Activated CD8-positive, alpha-beta memory T cell treated with anti-CD3 and anti-CD28 coated beads, Interleukin-2, amount 50 U/mL, for 1 hour (primary cell): ENCODE data around the gene KCNQ5.

Source experiments
- DNase-seq: peaks from one replicate; pipeline ENCODE4 v3.0.0-alpha.2; 2020; ENCODE audit errors: extremely low read depth

Gene KCNQ5

GRCh38 chr6:72675396-72675795, 53.5 kb downstream of the KCNQ5 start:
- DNase-seq, result no peak

DNA sequence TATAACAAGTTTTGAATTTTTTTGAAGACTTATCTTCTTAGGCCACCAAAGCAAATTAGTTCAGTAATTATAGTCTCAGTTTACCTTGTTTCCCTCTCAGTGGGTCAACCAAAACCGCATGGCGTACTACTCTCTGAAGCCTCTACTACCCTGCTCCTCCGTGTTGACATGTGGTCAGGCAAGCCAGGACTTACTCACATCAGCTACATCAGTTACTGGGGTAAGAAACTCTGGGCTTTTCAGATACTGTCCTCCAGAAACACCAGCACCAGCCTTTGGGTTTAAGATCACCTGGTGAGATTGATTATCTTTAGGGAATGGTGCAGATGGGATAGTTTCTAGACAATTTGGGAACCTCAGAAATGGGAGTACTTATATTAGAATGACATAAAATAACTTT, 55.1 kb downstream of the KCNQ5 start:
- DNase-seq, result no peak

DNA sequence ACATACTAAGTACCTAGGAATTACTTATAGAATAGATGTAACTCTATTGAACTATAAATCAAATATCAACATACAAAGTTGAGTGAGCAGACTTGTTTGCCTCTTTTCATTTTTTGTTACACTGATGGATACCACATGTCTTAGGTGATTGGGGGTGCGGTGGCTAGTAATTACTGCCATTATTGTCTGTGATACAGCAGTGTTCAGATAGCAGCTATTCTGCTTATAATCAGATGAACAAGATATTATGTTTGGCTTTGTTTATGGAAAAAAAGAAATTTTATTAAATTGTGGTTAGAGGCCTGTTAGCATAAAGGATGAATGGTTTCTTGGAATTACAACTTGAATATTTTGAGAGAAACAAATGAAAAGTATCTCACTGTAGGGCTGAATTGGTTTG, 55.9 kb downstream of the KCNQ5 start:
- DNase-seq, result no peak

DNA sequence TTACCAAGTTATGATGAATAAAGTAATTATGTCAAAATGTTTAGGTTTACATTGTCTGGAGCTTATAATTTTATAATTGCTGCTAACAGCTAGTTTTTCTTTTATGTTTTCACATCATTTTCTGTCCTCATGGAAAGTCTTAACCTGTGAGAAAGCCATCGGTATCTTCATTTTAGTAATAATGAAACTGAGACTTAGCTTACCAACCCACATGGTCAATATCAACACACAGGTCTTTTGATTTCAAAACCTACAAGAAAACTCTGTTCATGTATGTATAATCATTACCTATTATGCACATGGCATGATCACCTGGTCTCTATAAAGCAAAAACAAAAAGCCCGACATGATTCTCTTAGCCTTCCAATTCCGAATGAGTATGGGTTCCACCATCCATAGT, 61.9 kb downstream of the KCNQ5 start:
- no peak for DNase-seq

- DNase-seq, result no peak
These were observed 67.5 kb downstream of the KCNQ5 start for GRCh38 chr6:72689107-72689954.

DNA sequence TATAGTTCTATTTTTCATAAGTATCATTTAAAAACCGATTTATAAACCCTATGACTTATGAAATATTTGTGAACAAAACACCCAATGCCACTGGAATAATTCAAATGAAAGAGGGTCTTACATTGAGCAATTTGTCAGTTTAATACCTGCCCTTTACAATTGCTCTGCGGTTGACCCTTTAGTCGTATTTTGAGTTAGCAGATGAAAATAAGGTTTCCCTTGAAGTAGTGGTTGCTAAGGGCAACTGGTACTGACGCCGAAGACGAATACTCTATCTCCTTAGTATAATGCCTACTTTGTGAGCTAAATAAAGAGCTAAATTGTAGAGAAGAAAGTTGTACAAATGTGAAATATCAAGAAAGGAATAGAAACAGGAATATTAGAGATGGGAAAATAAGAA, 69.4 kb downstream of the KCNQ5 start:
- no peak for DNase-seq

DNA sequence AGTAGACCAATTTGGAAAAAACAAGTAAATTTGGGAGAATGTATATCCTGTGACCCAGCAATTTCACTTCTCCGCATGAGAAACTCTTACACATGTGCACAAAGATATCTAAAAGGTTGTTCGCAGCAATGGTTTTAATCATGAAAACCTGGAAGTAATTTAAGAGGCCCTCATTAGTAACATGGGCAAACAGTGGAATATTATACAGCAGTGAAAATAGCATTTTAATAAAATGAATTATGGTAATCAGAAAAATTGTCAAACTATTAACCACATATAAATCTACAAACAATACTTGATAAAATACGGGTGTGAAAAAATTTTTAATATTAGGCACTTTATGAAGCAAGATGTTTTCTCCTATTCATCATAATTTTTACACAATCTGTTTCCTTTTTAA, 74.2 kb downstream of the KCNQ5 start:
- DNase-seq, result no peak

DNA sequence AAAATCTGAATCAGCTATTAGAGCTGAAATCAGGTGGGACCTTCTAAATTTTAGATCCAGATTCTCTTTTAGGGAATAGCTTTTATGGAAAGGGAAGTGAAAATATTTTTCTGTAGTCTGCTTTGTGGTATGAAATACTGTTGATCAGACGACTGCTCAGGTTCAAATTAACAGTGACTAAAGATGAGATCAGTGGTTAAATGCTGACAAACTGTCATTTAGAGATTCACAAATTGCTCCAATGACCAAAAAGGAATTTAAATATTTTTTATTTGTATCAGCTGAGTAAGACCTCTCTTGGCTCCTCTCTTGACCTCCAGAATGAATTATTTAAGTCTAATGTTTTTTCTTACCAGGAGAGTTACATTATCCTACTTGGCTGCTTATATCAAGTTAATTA, 77.3 kb downstream of the KCNQ5 start:
- no peak for DNase-seq

DNA sequence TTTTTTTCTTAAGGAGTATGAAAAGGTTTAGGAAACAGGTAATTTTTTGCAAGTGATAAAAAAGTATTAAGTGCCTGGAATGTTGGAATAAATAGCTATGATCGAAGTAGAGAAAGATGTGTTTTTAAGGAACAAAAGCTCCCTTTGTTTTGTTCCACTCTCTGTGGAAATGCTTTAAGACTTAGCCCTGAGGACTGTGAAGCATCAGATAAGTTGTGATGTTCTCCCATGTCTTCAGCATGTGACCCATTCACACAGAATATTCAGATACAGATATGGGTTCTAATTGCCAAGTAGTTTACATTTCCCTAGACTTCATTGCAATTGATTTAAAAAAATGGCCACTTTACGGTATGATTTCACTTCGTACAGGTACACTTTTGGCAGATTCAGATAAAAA, 80.6 kb downstream of the KCNQ5 start:
- no peak for DNase-seq

- DNase-seq, result no peak
These were observed 81.2 kb downstream of the KCNQ5 start for GRCh38 chr6:72703093-72703492.

- DNase-seq, result no peak
These were observed 83.1 kb downstream of the KCNQ5 start for GRCh38 chr6:72704979-72705378.

DNA sequence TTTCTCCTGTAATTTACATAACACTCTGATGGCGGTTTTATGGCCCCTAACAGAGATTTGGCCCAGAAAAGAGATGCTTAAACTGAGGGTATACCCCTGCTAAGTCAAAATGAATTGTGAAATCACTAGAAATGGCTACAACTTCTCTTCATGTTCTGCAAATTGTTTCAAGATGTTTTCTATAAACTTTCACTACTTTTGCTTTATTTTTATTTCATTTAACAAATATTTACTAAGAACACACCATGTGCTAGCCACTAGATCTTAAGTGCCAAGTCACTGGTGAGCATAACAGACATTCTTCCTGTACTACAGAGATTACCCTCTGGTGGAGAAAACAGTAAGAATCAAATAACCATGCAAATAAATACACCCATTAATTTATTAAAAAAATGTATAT, 87.6 kb downstream of the KCNQ5 start:
- DNase-seq, result no peak

- DNase-seq, result no peak
These were observed 89.9 kb downstream of the KCNQ5 start for GRCh38 chr6:72711731-72712130.

DNA sequence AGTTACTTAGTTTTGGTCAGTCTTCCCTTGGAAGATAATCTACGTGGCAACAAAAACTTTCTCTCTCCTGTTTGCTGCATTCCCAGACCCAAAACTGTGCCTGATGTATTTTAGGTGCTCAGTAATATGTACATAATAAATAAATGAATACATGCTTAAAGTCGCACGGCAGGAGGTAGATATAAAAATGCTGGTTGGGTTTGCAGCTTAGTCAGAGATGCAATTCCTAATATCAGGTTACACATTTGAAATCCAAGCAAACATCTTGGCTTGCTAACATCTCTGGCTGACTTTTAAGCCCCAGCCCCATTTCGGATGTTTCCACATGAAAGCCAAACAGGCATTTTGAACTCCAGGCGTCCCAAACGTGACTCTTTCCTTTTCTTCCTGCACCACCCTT, 91.0 kb downstream of the KCNQ5 start:
- DNase-seq, result no peak

DNA sequence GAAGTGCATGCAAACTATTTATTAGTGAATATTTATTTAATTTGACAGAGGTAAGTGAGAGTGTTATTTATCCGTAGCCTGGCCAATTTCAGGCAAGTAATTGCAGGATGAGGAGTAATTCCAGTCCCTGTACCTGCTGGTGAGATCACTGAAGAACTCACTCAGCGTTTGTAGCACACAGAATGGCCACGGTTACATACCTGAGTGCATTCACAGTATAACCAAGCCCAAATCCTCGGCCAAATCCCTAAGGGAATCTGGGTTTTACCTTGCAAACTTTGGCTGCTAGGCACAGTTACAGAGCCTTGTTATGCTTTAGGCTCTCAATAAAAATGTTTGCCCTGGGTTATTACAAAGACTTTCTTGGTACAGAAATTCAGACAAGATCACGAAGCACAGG, 93.3 kb downstream of the KCNQ5 start:
- DNase-seq, result no peak

DNA sequence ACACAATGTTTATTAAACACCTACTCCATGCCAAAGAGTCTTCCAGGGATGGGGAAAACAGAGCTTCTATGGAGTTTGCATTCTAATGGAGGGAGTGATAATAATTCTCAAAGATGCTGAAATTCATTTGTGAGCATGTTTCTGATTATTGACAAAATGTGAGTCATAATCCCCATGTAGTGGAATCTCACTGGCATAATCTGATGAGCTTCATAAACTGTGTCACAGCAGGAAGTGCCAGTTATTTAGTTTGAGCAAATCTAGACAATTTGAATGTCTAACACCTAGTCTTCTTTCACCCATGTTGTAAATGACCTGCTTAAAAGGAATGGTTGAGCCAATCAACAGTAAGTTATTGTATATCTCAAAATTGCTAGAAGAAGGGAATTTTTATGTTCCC, 95.1 kb downstream of the KCNQ5 start:
- no peak for DNase-seq

- DNase-seq, result no peak
These were observed 98.6 kb downstream of the KCNQ5 start for GRCh38 chr6:72720464-72720863.

- no peak for DNase-seq
These were observed 99.5 kb downstream of the KCNQ5 start for GRCh38 chr6:72721346-72721745.

- DNase-seq, result no peak
These were observed 102.7 kb downstream of the KCNQ5 start for GRCh38 chr6:72724545-72724944.

DNA sequence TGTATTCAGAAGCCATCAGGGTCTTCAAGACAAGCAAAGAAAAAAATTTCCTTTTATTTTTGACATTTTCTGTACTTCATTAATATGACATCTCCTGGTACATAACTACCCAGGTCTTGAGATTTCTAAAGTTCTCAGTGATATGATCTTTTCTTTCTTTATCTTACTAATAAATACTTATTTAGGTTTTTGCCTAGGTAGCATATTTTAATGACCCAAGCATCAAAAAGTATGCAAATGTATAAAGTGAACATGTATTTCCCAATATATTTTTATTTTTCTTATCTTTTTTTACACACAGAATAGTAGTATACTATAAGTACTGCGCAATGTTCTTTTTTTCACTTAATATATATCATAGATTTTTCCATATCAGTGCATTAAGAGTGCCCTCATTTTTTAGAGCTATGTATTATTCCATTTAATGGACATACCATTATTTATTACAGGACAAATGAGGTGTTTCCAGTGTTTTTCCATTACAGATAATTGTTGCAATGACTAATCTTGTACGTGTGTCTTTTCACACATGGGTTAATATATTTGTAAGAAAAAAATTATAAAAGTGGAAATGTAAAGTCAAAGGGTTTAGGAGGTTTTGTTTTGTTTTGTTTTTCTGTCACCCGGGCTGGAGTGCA, 107.0 kb downstream of the KCNQ5 start:
- no peak for DNase-seq

DNA sequence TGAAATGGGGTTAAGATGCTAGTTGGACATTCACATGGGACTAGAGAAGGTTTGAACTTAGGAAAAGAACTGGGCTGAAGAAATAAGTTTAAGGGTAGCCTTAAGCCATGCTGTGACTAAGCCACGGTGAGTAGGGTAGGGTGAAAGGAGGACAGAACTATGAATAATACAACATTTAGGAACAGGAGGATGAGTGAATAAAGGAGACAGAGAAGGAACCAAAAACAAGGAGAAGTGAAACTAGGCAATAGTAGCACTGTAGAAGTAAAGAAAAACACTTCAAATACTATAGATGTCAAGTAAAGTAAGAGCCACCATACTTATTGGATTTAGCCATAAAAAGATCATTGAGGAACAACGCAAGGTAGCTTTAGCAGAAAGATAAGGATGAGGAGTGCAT, 111.2 kb downstream of the KCNQ5 start:
- DNase-seq, result no peak

- no peak for DNase-seq
These were observed 116.2 kb downstream of the KCNQ5 start for GRCh38 chr6:72738091-72738490.

DNA sequence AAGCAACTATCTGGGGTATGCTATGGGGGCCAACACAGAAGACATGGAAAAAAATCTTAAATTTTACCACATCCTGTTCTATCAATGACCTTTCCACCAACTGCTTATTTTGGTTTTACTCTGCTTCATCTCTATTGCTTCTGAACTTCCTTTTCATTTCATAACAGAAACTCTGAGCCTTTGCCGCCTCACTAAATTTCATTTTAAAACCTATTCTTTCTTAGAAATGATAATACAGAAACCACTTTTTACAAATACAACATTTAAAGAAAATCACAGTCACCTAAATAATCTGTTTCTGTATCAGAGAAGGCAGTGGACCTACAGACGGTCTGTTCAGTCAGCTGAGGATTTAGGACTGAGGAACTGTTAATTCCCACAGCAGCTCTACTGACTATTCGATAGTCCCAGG, 117.5 kb downstream of the KCNQ5 start:
- DNase-seq, result no peak

DNA sequence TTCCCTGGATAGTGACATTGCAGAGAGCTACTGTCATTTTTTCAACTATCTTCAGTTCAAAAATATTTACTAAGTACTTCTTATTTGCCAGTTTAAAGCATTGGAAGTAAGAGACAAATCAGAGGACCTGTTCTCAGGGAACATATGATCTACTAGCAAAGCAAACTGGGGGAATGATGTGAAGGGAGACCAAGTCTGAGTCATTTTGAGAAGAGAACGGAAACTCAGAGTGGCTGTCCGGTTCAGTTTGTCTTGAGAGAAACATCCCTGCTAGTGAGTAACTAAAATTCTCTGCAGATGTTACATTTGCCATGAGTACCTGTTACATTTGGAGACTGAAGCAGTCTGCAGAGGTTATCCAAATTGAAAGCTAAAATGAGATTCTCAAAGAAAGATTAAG, 118.3 kb downstream of the KCNQ5 start:
- DNase-seq, result no peak
